ENCODE results near the gene VRK3. TPM values are rescaled to one million over a fixed set of nuclear protein-coding genes. Genes with fewer than 3 reads are reported as not detected.

VRK3 gene
- total and polyA plus RNA-seq, 3 donors from 2014 or later = 143 to 375 (median 237) TPM

DNA sequence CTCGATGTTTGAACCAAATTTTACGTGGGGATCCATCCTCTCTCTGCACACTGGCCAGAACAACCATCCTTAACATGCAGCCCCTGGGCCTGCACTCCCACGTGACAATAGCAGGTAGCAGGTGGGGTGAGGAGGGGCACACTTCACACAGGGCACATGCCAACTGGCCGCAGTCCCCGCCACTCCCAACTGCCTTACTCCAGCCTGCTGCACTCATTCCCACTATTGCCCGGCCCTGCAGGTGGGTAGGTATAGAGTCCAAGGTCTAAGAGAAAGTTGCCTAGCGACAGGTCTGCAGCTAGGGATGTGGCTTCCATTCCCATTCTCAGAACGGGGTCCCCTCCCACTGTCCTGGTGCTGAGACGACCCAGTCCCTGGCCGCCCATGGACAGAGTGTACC, 18.0 kb downstream of the VRK3 start:
- intact Hi-C loops (cut with DNase I; ENCODE audit: low total_unique reads) = no loop called here
- H3K36me3 ChIP-seq (ENCODE audit: low read depth, missing control alignments) = no peaks in the 10 kb centered on the region

DNA sequence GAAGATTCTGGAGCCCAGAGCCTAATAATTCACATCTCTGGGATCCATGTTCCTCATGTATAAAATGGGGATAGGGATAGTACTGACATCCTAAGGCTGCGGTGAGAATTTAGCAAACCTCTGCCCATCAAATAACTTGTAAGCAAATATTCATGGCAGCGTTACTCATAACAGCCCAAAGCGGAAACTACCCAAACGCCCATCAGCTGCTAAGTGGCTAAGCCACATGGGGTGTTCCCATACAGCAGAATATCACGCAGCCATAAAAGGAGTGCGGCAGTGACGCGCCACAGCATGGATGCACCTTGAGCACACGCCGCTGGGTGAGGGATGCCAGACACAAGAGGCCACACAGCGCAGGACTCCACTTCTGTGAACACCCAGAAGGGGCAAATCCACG, 19.7 kb downstream of the VRK3 start:
- no peak overlapping the region for H3K27ac ChIP-seq
- no peak for DNase-seq
- peaks cover 25% of the 10 kb centered on the region for H3K4me1 ChIP-seq
- H3K36me3 ChIP-seq (ENCODE audit: low read depth, missing control alignments) = no peaks in the 10 kb centered on the region
- H3K9me3 ChIP-seq = no peaks in the 10 kb centered on the region
- 88 to 98% methylated on average over 12 of the region's 12 CpGs for WGBS, 2 donors
- no peak overlapping the region for H3K4me3 ChIP-seq
- no peaks in the 10 kb centered on the region for H3K27me3 ChIP-seq
- intact Hi-C loops (cut with DNase I; ENCODE audit: low total_unique reads) = no loop called here
- no peak for TF ChIP-seq POLR2A (IDR thresholded peaks at IDR 0.05)
- TF ChIP-seq, protein P1, sequence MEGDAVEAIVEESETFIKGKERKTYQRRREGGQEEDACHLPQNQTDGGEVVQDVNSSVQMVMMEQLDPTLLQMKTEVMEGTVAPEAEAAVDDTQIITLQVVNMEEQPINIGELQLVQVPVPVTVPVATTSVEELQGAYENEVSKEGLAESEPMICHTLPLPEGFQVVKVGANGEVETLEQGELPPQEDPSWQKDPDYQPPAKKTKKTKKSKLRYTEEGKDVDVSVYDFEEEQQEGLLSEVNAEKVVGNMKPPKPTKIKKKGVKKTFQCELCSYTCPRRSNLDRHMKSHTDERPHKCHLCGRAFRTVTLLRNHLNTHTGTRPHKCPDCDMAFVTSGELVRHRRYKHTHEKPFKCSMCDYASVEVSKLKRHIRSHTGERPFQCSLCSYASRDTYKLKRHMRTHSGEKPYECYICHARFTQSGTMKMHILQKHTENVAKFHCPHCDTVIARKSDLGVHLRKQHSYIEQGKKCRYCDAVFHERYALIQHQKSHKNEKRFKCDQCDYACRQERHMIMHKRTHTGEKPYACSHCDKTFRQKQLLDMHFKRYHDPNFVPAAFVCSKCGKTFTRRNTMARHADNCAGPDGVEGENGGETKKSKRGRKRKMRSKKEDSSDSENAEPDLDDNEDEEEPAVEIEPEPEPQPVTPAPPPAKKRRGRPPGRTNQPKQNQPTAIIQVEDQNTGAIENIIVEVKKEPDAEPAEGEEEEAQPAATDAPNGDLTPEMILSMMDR (IDR thresholded peaks at IDR 0.05) = no peak

More for the DNA sequence above, 18.0 kb downstream of the VRK3 start:
- Histone ChIP-seq H3K27me3 (no peaks in the 10 kb centered on the region), H3K9me3 (no peaks in the 10 kb centered on the region), H3K4me3 (no peak overlapping the region), H3K4me1 (peaks cover 20% of the 10 kb centered on the region), H3K27ac (no peak overlapping the region)
- 78 to 89% methylated on average over 3 to 10 of the region's 10 CpGs for WGBS, 2 donors
- DNase-seq = no peak
- no peak for TF ChIP-seq POLR2A (IDR thresholded peaks at IDR 0.05)
- TF ChIP-seq, protein P1 (IDR thresholded peaks at IDR 0.05) = no peak

DNA sequence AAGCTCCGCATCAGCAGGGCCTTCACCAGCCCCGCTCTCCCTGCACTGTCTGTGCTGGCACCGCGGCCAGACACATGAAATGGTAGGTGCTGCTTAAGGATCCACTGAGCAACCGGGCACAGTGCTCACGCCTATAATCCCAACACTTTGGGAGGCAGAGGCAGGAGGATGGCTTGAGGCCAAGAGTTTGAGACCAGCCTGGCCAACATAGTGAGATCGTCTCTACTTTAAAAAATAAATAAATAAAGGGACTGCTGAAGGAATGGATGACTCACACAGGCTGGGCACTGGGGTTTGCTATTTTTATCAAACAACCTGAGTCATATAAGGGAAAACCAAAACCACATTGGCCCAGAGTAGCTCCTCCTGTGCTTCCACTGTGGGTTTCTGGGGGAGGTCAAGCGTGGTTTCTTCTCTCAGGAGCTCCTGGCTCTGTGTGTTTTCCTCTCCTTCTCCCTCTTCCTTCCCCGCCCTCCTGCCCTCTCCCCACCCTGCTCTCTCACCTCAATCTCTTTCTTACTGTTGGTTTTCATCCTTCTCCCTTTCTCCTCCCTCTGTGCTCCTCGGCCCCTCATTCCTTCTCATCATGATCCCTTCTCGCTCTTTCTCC, 21.3 kb downstream of the VRK3 start:
- H3K4me3 ChIP-seq = no peak overlapping the region
- no peaks in the 10 kb centered on the region for H3K36me3 ChIP-seq (ENCODE audit: low read depth, missing control alignments)
- H3K27ac ChIP-seq = no peak overlapping the region
- DNase-seq = no peak
- no peaks in the 10 kb centered on the region for H3K27me3 ChIP-seq
- TF ChIP-seq, protein P1 (IDR thresholded peaks at IDR 0.05) = no peak
- no peak for TF ChIP-seq POLR2A (IDR thresholded peaks at IDR 0.05)
- no peaks in the 10 kb centered on the region for H3K9me3 ChIP-seq
- 80 to 88% methylated on average over 11 of the region's 11 CpGs for WGBS, 2 donors
- intact Hi-C loops (cut with DNase I; ENCODE audit: low total_unique reads) = no loop called here
- H3K4me1 ChIP-seq = peaks cover 25% of the 10 kb centered on the region

DNA sequence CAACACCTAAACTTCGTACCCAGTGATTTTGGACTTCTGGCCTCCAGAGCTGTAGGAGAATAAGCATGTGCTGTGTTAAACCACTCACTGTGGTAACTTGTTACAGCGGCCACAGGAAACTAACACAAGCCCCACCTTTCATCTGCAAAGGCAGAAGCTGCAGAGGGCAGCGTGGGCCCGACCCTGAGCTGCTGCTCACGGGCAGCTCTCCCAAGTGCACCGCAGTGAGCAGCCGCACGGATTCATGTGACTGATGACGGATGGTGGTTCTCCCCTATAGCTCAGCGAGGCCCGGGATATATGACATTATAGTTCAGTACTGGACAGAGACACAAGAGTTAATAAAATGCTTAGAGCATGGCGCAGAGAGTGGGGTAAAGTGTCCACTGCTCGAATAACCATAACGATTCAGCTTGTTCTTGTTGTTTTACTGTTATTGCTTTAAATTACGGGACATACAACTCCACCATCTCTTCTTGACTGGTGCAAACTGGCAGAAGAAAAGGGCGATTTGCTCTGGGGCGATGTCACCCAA, 21.9 kb downstream of the VRK3 start:
- Histone ChIP-seq H3K27ac (no peak overlapping the region), H3K4me1 (peaks cover 25% of the 10 kb centered on the region), H3K4me3 (no peak overlapping the region), H3K9me3 (no peaks in the 10 kb centered on the region), H3K27me3 (no peaks in the 10 kb centered on the region), H3K36me3 (ENCODE audit: low read depth, missing control alignments) (no peaks in the 10 kb centered on the region)
- TF ChIP-seq, protein P1 (IDR thresholded peaks at IDR 0.05) = no peak
- TF ChIP-seq POLR2A (IDR thresholded peaks at IDR 0.05) = no peak
- 75 to 87% methylated on average over 17 of the region's 17 CpGs for WGBS, 2 donors
- no peak for DNase-seq
- intact Hi-C loops (cut with DNase I; ENCODE audit: low total_unique reads) = no loop called here

Measured in testis (tissue), 3 donors.